ENCODE results near the gene CC2D1A.

Gene CC2D1A

GRCh38 chr19:13942023-13942684 lies 36.2 kb downstream of the CC2D1A start:
- DNase-seq (ENCODE audit: low read depth), result no peak
- TF ChIP-seq CTCF (IDR thresholded peaks at IDR 0.05; ENCODE audit: control insufficient read depth, insufficient read depth, low read depth, low read length, missing control alignments), result no peak

DNA sequence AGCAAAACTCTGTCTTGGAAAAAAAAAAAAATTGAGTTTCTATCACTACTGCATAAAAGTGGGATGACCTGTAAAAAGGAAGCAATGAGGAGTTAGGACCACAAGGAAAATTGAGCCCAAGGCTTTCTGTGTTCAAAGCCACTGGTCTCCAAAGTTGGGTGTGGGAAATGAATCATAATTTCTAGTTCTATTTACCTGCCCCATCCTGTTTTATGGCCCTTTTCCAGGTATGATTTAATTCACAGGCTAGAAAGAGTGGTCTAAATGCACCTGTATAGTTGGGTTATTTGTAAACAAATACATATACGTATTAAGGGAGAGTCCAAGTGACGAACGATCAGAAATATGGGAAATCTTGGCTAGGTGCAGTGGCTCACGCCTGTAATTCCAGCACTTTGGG lies 40.4 kb downstream of the CC2D1A start:
- H3K4me3 ChIP-seq (ENCODE audit: control insufficient read depth, low read depth, low read length), result no peak overlapping the region
- DNase-seq (ENCODE audit: low read depth), result no peak
- no peak for TF ChIP-seq CTCF (IDR thresholded peaks at IDR 0.05; ENCODE audit: control insufficient read depth, insufficient read depth, low read depth, low read length, missing control alignments)

More at GRCh38 chr19:13942023-13942684, 36.2 kb downstream of the CC2D1A start:
- H3K4me3 ChIP-seq (ENCODE audit: control insufficient read depth, low read depth, low read length), result no peak overlapping the region

DNA sequence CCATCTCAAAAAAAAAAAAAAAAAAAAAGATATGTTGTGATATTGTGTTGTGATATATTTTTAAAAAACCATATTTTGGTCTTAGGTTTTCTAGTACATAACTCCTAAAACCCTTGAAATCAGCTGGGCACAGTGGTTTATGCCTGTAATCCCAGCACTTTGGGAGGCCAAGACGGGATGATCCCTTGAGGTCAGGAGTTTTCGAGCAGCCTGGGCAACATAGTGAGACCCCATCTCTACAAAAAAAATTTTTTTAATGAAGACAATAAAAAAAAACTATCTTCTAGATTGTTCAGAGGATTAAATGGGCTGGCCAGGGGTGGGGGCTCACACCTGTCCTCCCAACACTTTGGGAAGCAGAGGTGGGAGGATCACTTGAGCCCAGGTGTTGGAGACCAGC lies 45.0 kb downstream of the CC2D1A start:
- DNase-seq (ENCODE audit: low read depth), result no peak
- no peak overlapping the region for H3K4me3 ChIP-seq (ENCODE audit: control insufficient read depth, low read depth, low read length)
- TF ChIP-seq CTCF (IDR thresholded peaks at IDR 0.05; ENCODE audit: control insufficient read depth, insufficient read depth, low read depth, low read length, missing control alignments), result no peak

GRCh38 chr19:13951799-13952153 lies 45.8 kb downstream of the CC2D1A start:
- no peak for DNase-seq (ENCODE audit: low read depth)
- H3K4me3 ChIP-seq (ENCODE audit: control insufficient read depth, low read depth, low read length), result peak overlapping the region; percentile 66
- no peak for TF ChIP-seq CTCF (IDR thresholded peaks at IDR 0.05; ENCODE audit: control insufficient read depth, insufficient read depth, low read depth, low read length, missing control alignments)

DNA sequence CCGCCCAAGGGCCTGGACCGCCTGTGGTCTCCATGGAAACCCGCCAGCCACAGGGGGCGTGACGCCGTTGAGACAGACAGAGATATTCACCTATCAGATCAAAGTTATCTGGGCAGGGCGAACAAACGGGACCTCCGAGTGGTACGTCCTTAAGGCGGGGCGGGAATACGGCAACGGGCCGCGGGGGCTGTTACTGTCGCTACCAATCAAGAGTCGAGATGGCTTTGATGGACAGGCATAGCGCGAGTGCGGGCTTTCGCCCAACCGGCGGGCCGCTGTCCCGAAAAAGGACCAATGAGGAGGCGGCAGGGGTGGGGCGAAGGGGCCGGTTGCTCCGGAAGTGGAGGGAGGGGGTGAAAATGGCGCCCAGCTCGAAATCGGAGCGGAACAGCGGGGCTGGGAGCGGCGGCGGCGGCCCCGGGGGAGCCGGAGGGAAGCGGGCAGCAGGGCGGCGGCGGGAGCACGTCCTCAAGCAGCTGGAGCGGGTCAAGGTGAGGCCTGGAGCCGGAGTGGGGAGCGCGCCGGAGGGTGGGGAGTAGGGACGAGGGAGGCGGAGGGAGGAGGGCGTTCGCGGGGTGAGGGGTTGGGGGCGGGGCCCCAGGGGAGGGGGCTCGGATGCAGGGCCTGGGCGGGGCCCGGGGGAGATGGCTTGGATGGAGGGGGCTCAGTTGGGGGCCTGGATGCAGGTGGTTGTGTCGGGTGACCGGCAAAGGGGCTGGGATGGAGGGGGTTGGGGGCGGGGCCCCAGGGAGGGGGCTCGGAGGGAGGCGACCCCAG lies 46.3 kb downstream of the CC2D1A start, which contains the start of gene DCAF15:
Gene DCAF15, plus strand, starts transcription at position 356 of the 777 bp plus-strand sequence. Its CDS starts 4 bp downstream, at position 360.
- peak within 1 kb of the TSS; percentile 90 for H3K4me3 ChIP-seq (ENCODE audit: control insufficient read depth, low read depth, low read length)
- no peak for TF ChIP-seq CTCF (IDR thresholded peaks at IDR 0.05; ENCODE audit: control insufficient read depth, insufficient read depth, low read depth, low read length, missing control alignments)
- peak; percentile 99 for DNase-seq (ENCODE audit: low read depth)

DNA sequence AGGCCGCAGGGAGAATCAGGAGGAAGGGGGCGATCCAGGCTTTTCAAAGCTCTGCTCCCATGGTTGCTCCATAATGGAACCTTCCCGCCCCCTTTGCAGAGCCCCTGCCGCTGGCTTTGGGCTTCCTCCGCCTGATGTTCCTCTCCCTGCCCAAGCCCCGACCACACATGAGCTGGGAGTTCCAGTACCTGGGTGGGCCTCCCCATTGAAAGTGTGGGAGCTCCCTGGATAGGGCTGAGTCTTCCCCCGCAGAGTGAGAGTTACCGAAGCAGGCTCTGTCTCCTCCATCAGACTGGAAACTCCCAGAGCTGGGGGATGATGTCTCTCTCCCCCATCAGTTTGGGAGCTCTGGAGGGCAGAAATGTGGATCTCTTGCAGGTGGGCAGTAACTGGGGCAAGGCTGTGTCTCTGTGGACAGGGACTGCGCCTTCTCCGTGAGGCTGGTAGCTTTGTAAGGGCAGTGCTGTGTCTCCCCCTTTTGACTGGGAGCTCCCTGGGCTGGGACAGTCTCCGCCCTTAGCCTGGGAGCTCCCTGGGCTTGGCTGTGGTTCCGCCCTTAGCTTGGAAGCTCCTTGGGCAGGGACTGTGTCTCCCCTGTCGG lies 47.0 kb downstream of the CC2D1A start:
- peak overlapping the region; percentile 90 for H3K4me3 ChIP-seq (ENCODE audit: control insufficient read depth, low read depth, low read length)
- DNase-seq (ENCODE audit: low read depth), result peak; percentile 29
- peak; percentile 41 for TF ChIP-seq CTCF (IDR thresholded peaks at IDR 0.05; ENCODE audit: control insufficient read depth, insufficient read depth, low read depth, low read length, missing control alignments)

Measured in AG09309 (cell line).